Central memory CD8-positive, alpha-beta T cell (primary cell): ENCODE measurements around the gene RGS2.

Experiments used
- ATAC-seq: fragments of 150-1000 bp; cut with Tn5 transposase; replicated peaks from 2 replicates; pipeline ENCODE4 v1.10.0; 2022; ENCODE audit warnings: mild to moderate bottlenecking, moderate FRiP score, moderate number of reproducible peaks; ENCODE audit not compliant: poor library complexity, severe bottlenecking; ENCODE audit errors: extremely low read depth
- DNase-seq, 2 donors: peaks; one replicate each; pipeline ENCODE4 v3.0.0; 2021; ENCODE audit warnings: low spot score in 2 of 2
- H3K27ac Mint-ChIP-seq: one replicate; pipeline ENCODE4 v1.8.0; 2022; ENCODE audit warnings: low read depth, mild to moderate bottlenecking, moderate library complexity, mixed read lengths
- H3K27me3 Mint-ChIP-seq: one replicate; pipeline ENCODE4 v1.8.0; 2022; ENCODE audit warnings: mixed read lengths
- H3K36me3 Mint-ChIP-seq: one replicate; pipeline ENCODE4 v1.8.0; 2022; ENCODE audit warnings: mild to moderate bottlenecking, moderate library complexity, mixed read lengths; ENCODE audit not compliant: insufficient read depth
- H3K4me1 Mint-ChIP-seq: one replicate; pipeline ENCODE4 v1.8.0; 2022; ENCODE audit warnings: mixed read lengths
- H3K4me3 Mint-ChIP-seq: one replicate; pipeline ENCODE4 v1.8.0; 2022; ENCODE audit warnings: mild to moderate bottlenecking, moderate library complexity, mixed read lengths
- H3K9me3 Mint-ChIP-seq: one replicate; pipeline ENCODE4 v1.8.0; 2022; ENCODE audit warnings: mixed read lengths

Gene RGS2, protein sequence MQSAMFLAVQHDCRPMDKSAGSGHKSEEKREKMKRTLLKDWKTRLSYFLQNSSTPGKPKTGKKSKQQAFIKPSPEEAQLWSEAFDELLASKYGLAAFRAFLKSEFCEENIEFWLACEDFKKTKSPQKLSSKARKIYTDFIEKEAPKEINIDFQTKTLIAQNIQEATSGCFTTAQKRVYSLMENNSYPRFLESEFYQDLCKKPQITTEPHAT

DNA sequence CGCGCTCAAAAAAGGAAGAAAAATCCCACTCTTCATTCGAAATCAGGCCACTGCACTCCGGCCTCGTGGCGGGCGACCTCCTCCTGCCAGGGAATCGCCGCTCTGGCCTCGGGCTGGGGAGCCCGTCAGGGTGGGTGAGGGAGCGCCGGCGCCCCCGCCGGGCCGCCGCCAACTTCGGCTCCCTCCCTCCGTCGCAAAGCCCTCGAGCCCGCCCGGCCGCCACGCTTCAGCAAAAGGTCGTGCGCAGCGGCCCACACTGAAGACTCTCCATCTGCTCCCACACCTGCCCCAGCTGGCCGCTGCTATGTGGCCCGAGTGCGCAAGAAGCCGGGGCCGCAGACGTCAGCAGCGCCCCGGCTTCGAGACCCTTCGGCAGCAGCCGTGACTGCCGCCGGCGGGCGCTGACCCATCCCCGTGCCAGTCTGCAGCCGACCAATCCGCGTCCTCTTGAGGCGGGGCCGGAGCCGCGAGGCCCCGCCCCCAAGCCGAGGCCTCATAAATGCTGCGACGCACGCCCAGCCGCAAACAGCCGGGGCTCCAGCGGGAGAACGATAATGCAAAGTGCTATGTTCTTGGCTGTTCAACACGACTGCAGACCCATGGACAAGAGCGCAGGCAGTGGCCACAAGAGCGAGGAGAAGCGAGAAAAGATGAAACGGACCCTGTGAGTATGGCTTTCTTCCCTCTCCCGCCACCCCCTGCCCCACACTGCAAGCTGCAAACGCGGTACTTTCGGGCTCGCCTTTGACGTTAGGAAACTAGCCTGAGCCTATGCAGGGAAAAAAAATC is at the start of gene RGS2:
RGS2 (plus strand) TSS at position 522 of the 789 bp plus-strand sequence; CDS start at position 555, 33 bp downstream.
- Mint-ChIP-seq H3K27ac (peak within 1 kb of the TSS; percentile 95), H3K4me1 (peaks cover 29% of the 10 kb centered on the region)

DNA sequence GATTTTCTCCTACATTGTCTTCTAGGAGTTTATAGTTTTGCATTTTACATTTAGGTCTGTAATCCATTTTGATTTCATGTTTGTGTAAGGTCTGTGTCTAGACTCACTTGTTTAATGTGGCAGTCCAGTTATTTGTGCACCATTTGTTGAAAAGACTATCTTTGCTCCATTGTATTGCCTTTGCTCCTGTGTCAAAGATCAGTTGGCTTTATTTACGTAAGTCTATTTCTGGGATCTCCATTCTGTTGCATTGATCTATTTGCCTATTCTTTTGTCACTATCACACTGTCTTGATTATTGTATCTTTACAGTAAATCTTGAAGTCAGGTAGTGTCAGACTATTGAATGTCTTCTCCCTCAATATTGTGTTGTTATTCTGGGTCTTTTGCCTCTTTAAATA is 49.7 kb upstream of the RGS2 start:
- DNase-seq (no peak), ATAC-seq (no peak)
- Mint-ChIP-seq H3K4me3 (no peak overlapping the region), H3K27me3 (peaks cover 11% of the 10 kb centered on the region), H3K36me3 (no peaks in the 10 kb centered on the region), H3K9me3 (no peaks in the 10 kb centered on the region), H3K4me1 (no peaks in the 10 kb centered on the region), H3K27ac (no peak overlapping the region)

More for the DNA sequence above, at the start of gene RGS2:
- Mint-ChIP-seq H3K9me3 (no peaks in the 10 kb centered on the region), H3K4me3 (peak within 1 kb of the TSS; percentile 97), H3K27me3 (no peaks in the 10 kb centered on the region), H3K36me3 (peaks cover 31% of the 10 kb centered on the region)
- DNase-seq, result peak; percentile 78 to 83
- peak; percentile 83 for ATAC-seq

DNA sequence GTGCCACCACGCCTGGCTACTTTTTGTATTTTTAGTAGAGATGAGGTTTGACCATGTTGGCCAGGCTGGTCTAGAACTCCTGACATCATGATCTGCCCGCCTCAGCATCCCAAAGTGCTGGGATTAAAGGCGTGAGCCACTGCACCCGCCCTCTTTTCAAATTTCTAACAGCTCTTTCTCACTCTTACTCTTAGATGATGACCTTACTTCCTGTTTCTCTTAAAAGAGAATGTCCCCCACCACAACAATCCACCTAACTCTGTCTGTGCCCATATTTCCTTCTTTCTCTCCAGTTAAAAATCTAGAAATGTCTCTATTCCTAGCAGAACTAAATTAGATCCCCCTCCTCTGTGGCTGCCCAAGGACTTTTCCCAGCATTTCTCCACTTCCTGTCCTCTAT is 46.6 kb upstream of the RGS2 start:
- no peak for ATAC-seq
- no peaks in the 10 kb centered on the region for H3K36me3 Mint-ChIP-seq
- no peak for DNase-seq
- no peaks in the 10 kb centered on the region for H3K9me3 Mint-ChIP-seq
- H3K27me3 Mint-ChIP-seq, result peaks cover 20% of the 10 kb centered on the region
- H3K4me3 Mint-ChIP-seq, result no peak overlapping the region
- H3K4me1 Mint-ChIP-seq, result no peaks in the 10 kb centered on the region
- H3K27ac Mint-ChIP-seq, result no peak overlapping the region

DNA sequence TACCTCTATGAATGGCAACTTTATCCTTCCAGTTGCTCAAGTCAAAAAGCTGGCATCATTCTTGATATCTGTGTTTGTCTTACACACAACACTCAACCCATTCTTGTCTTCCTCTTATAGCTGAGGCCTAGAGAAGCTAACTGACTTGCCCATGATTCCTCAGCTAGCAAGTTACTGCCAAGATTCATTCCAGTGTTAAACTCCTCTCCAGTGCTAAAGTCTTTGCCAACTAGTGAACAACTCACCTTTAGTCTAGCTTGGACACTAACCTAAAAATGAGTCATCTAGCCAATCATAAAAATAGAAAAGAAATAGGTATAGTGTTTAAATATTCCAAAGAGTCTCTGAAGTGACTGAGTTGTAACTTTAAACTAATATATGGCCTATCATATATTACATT is 45.6 kb upstream of the RGS2 start:
- no peaks in the 10 kb centered on the region for H3K9me3 Mint-ChIP-seq
- peaks cover 28% of the 10 kb centered on the region for H3K27me3 Mint-ChIP-seq
- H3K4me3 Mint-ChIP-seq, result no peak overlapping the region
- no peaks in the 10 kb centered on the region for H3K4me1 Mint-ChIP-seq
- H3K36me3 Mint-ChIP-seq, result no peaks in the 10 kb centered on the region
- no peak for ATAC-seq
- no peak for DNase-seq
- H3K27ac Mint-ChIP-seq, result no peak overlapping the region

DNA sequence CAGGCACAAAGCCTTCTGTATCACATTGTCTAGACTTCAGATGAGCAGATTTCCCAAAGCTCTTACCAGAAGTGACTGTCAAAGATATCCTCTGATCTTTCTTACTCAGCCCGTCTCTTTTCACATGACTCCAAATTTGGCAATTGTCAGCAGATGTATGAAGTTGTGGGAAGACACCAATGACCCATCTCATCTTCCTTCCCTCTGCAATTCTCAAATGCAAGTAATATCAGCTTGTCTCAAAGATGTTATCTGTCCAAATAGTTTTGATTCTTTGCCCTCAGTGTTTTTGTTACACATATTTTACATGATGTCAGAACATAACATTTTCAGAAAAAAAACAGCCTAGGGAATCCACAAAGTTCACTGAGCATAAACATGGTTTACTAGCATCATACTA is 45.1 kb upstream of the RGS2 start:
- no peak overlapping the region for H3K27ac Mint-ChIP-seq
- ATAC-seq, result no peak
- H3K27me3 Mint-ChIP-seq, result peaks cover 34% of the 10 kb centered on the region
- DNase-seq, result no peak
- no peak overlapping the region for H3K4me3 Mint-ChIP-seq
- no peaks in the 10 kb centered on the region for H3K9me3 Mint-ChIP-seq
- no peaks in the 10 kb centered on the region for H3K4me1 Mint-ChIP-seq
- no peaks in the 10 kb centered on the region for H3K36me3 Mint-ChIP-seq

DNA sequence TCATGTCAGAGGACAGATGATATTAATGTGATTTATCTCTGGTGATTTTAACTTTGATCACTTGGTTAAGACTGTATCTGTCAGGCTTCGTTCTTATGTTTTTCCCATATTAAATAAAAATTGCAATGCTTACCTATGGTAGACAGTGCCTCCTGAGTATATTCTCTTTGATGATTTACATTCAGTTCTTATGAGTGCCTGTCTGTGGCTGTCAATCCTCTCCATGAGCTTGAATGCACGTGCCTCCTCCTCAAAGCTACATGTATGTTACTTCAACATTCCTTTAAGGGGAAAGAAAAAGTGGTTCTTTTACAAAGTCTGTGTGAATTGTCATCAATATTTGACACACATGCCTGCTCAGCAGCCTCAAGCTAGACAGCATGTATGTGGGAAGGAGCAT is 44.2 kb upstream of the RGS2 start:
- Mint-ChIP-seq H3K27ac (no peak overlapping the region), H3K4me1 (no peaks in the 10 kb centered on the region), H3K4me3 (no peak overlapping the region), H3K27me3 (peaks cover 41% of the 10 kb centered on the region), H3K36me3 (no peaks in the 10 kb centered on the region), H3K9me3 (no peaks in the 10 kb centered on the region)
- DNase-seq (no peak), ATAC-seq (no peak)

DNA sequence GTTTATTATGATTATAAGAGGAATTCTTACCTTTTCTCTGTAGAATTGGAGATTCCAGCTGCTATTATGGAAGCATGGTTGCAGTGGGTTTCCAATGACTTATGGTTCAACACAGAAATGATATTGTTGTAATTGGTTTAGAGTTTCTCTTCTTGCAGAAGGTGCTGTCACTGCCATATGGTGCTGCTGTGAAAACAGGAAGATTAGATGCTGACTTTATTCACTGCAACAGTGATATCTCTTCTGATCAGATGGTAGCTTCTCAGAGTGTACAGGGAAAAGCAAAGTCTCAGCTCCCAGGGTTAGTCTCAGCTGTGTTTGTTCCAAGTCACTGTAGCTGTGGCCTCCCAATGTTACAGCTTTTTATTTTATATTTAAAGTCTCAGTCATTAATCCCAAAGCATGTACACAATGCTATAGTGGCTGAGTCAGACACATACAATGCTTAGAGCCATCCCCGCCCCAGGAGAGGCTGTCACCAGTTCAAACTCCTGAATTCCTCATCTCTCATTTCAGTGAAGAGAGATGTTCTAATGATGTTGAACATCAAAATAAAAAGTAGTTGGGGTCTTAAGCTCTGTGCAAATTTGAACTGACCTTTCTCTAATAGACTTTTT is 42.7 kb upstream of the RGS2 start:
- Mint-ChIP-seq H3K27ac (no peak overlapping the region), H3K4me3 (no peak overlapping the region), H3K36me3 (no peaks in the 10 kb centered on the region), H3K9me3 (no peaks in the 10 kb centered on the region), H3K4me1 (no peaks in the 10 kb centered on the region), H3K27me3 (peaks cover 41% of the 10 kb centered on the region)
- no peak for DNase-seq
- no peak for ATAC-seq

DNA sequence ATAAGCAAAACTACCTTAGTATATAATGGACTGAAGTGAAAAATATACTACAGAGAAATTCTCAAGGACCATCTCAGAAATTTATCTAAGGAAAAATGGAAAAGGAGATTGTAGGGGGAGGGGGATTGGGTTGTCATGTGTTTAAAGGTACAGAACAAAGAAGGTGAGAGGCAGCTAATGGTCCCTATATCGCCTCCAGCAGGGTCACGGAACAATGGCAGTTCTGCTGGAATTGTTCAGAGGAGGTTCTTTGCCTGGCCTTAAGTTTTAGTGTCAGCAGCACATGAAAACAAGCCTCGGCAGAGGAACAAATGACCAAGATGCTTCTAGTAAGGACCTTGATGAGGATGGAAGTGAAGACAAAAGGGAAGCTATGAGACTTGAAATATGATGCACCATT is 42.0 kb upstream of the RGS2 start:
- H3K4me3 Mint-ChIP-seq, result no peak overlapping the region
- no peaks in the 10 kb centered on the region for H3K9me3 Mint-ChIP-seq
- no peak overlapping the region for H3K27ac Mint-ChIP-seq
- DNase-seq (no peak), ATAC-seq (no peak)
- H3K36me3 Mint-ChIP-seq, result no peaks in the 10 kb centered on the region
- peaks cover 41% of the 10 kb centered on the region for H3K27me3 Mint-ChIP-seq
- H3K4me1 Mint-ChIP-seq, result no peaks in the 10 kb centered on the region

DNA sequence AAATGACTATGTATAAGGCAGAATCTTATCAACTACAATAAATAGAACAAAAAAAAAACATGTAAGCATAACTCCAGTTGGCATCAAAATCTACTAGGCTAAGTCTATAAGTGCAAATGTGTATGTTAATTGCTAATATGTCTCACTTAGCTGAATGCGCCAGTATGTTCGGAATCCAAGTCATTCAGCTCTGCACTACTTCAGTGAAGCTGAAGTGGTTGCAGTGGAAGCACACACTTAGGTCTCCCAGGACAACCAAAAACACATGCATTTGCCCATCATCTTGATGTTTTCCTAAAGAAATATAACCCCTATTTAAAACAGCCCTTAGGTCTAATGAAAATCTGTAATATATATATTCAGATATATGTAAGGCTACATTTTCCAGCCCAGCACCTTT is 41.0 kb upstream of the RGS2 start:
- no peak for DNase-seq
- ATAC-seq, result no peak
- peaks cover 31% of the 10 kb centered on the region for H3K27me3 Mint-ChIP-seq

DNA sequence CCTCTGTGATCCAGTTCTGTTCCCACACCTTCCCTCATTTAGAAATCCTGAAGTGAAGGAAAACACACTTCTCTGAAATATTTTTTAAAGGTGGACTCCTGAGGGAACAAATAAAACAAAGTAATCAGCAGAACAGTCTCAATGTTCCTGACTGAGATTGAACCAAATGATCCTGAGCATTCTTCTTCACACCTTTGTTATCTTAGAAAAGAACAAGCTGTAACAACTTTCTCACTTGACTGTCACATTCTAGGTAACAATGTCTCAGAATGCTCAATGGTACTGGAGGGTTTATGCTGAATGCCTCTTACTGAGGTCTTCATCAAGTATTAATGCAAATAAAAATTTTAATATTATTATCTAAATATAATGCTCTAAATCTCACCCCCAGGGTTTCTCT is 40.4 kb upstream of the RGS2 start:
- Mint-ChIP-seq H3K4me3 (no peak overlapping the region), H3K27ac (no peak overlapping the region), H3K36me3 (no peaks in the 10 kb centered on the region), H3K27me3 (peaks cover 30% of the 10 kb centered on the region), H3K4me1 (no peaks in the 10 kb centered on the region), H3K9me3 (no peaks in the 10 kb centered on the region)
- no peak for DNase-seq
- no peak for ATAC-seq

More for the DNA sequence above, 41.0 kb upstream of the RGS2 start:
- no peak overlapping the region for H3K4me3 Mint-ChIP-seq
- no peak overlapping the region for H3K27ac Mint-ChIP-seq
- H3K36me3 Mint-ChIP-seq, result no peaks in the 10 kb centered on the region
- H3K4me1 Mint-ChIP-seq, result no peaks in the 10 kb centered on the region
- no peaks in the 10 kb centered on the region for H3K9me3 Mint-ChIP-seq

DNA sequence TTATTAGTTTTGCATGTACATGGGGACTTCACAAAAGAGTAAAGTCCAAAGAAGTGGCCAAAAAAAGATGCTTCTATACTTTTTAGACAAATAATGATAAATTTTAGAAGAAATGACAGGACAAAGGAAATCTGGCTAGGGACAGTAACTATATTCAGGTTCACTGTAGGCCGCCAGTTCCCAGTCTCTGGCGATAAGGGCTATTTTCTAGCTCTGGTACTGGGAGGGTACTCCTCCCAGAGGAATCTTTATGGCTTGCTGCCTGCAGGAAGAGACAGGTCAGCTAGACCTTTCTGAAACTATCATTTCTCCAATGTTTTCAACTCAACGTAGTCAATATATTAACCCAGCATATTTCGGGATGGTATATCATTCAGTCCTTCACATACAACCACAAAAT is 37.5 kb upstream of the RGS2 start:
- H3K27ac Mint-ChIP-seq, result no peak overlapping the region
- H3K27me3 Mint-ChIP-seq, result peaks cover 30% of the 10 kb centered on the region
- no peaks in the 10 kb centered on the region for H3K4me1 Mint-ChIP-seq
- H3K36me3 Mint-ChIP-seq, result no peaks in the 10 kb centered on the region
- H3K4me3 Mint-ChIP-seq, result no peak overlapping the region
- no peak for DNase-seq
- no peak for ATAC-seq
- H3K9me3 Mint-ChIP-seq, result no peaks in the 10 kb centered on the region

DNA sequence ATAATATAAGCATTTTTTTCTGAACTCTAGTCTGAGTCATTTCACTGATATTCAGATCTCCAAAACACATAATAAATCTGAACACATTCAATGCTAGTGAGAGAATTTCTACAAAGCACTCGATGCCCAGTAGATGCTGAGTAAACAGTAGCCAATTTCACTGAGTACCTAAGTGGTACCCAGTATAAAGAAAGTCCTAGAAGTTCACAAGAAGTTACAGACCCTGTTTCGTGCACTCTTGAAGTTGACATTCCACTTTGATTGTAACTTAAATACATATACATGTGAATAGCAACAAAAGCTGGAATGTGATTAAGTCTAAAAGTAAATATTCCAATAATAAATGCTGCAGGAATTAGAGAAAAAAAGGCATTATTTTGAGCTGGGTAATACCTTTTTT is 33.2 kb upstream of the RGS2 start:
- no peak for ATAC-seq
- no peaks in the 10 kb centered on the region for H3K4me1 Mint-ChIP-seq
- H3K27ac Mint-ChIP-seq, result no peak overlapping the region
- H3K9me3 Mint-ChIP-seq, result no peaks in the 10 kb centered on the region
- no peak overlapping the region for H3K4me3 Mint-ChIP-seq
- no peak for DNase-seq
- H3K27me3 Mint-ChIP-seq, result no peaks in the 10 kb centered on the region
- H3K36me3 Mint-ChIP-seq, result no peaks in the 10 kb centered on the region

DNA sequence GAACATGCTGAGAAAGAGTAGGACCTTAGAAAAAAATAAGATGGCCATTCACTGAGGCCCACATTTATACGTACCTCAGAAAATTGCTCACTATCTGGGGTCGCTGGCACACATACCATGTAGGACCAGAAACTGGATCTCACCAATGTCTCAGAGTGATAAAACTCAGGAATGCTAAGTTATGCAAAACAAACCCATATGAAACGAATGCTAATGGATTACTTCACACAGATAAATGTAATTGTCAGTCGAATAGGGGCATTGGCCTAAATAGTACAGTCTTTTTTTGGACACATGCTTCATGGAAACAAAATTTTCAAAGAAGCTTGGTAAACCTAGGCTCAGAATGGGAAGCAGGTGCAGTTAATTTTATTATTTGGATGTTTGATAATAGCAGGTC is 32.6 kb upstream of the RGS2 start:
- ATAC-seq (no peak), DNase-seq (no peak)
- Mint-ChIP-seq H3K27ac (no peak overlapping the region), H3K4me3 (no peak overlapping the region), H3K9me3 (no peaks in the 10 kb centered on the region), H3K27me3 (no peaks in the 10 kb centered on the region), H3K36me3 (no peaks in the 10 kb centered on the region), H3K4me1 (no peaks in the 10 kb centered on the region)
